Esophagus squamous epithelium (tissue), 4 donors: ENCODE data around the gene NPY4R2.
"Not testable (repeated sequence)": the region's sequence is repeated elsewhere in the genome, so short reads cannot be mapped to it uniquely, and the experiment has no call there.

Source experiments
- POLR2A ChIP-seq, 4 donors: fragments of 450-650 bp; IDR thresholded peaks; one replicate each; pipeline ENCODE4 v1.6.1; 2017; ENCODE audit warnings: antibody characterized with exemption in 4 of 4, mild to moderate bottlenecking in 4 of 4, moderate library complexity in 3 of 4
- TF ChIP-seq, protein P1 (sequence below), 6 experiments: fragments of 450-650 bp in 4 of 6; fragments of 200-600 bp in 2 of 6; sonication (generic) in 2 of 6; IDR thresholded peaks; one replicate each; pipeline ENCODE4 v1.5.1; 2016 to 2019; ENCODE audit warnings: antibody characterized with exemption in 6 of 6, mild to moderate bottlenecking in 4 of 6, moderate library complexity in 4 of 6

DNA sequence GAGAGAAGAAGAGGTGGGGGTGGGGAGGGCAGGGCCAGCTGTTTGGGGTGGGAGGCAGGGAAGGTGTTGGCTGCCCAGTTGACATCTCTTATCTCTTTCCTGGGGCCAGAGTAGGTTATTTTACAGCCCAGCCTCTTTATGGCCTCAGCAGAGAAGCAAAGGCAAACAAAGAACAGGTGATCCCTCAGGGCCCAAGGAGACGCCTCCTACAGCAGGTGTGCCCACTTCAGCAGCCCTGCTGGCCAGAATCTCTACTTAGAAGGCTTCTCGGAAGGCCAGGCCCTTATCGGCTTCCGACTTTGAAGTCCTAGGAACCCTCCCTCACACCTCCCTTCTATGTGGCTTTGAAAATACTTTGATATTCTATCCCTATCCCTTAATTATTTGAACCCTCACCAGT, 8.0 kb upstream of the NPY4R2 start:
- TF ChIP-seq, protein P1, sequence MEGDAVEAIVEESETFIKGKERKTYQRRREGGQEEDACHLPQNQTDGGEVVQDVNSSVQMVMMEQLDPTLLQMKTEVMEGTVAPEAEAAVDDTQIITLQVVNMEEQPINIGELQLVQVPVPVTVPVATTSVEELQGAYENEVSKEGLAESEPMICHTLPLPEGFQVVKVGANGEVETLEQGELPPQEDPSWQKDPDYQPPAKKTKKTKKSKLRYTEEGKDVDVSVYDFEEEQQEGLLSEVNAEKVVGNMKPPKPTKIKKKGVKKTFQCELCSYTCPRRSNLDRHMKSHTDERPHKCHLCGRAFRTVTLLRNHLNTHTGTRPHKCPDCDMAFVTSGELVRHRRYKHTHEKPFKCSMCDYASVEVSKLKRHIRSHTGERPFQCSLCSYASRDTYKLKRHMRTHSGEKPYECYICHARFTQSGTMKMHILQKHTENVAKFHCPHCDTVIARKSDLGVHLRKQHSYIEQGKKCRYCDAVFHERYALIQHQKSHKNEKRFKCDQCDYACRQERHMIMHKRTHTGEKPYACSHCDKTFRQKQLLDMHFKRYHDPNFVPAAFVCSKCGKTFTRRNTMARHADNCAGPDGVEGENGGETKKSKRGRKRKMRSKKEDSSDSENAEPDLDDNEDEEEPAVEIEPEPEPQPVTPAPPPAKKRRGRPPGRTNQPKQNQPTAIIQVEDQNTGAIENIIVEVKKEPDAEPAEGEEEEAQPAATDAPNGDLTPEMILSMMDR (IDR thresholded peaks at IDR 0.05), result not testable (repeated sequence)
- not testable (repeated sequence) for TF ChIP-seq POLR2A (IDR thresholded peaks at IDR 0.05)
